ENCODE results near the gene SEMA4B. TPM values are rescaled to one million over a fixed set of nuclear protein-coding genes. Genes with fewer than 3 reads are reported as not detected.

The SEMA4B gene
- total RNA-seq, 1 experiment from 2014 or later, result 50.2 TPM

GRCh38 chr15:90211009-90211408, 9.9 kb downstream of the SEMA4B start:
- Mint-ChIP-seq H3K4me3 (no peak overlapping the region), H3K36me3 (peaks cover 9% of the 10 kb centered on the region; the same call in 1 of the 2 replicates), H3K27me3 (ENCODE audit: low read depth) (no peaks in the 10 kb centered on the region), H3K9me3 (no peaks in the 10 kb centered on the region), H3K4me1 (peaks cover 4% of the 10 kb centered on the region; the same call in 1 of the 2 replicates), H3K27ac (peak overlapping the region; percentile 80)
- DNase-seq (ENCODE audit: low spot score) (no peak), ATAC-seq (no peak)
- POLR2A ChIA-PET, result no interaction called here
- TF ChIP-seq OVOL2 (CRISPR knock-in tag; IDR thresholded peaks at IDR 0.05; ENCODE audit: borderline replicate concordance), result no peak
- no peak for TF ChIP-seq GABPB1 (CRISPR knock-in tag; IDR thresholded peaks at IDR 0.05)
- TF ChIP-seq ESRRA (CRISPR knock-in tag; IDR thresholded peaks at IDR 0.05; ENCODE audit: borderline replicate concordance), result no peak
- TF ChIP-seq ETV6 (CRISPR knock-in tag; IDR thresholded peaks at IDR 0.05), result no peak
- TF ChIP-seq HMGXB4 (CRISPR knock-in tag; IDR thresholded peaks at IDR 0.05), result no peak
- no peak for TF ChIP-seq FOXJ3 (CRISPR knock-in tag; IDR thresholded peaks at IDR 0.05; ENCODE audit: borderline replicate concordance)
- TF ChIP-seq ARID4B (CRISPR knock-in tag; IDR thresholded peaks at IDR 0.05; ENCODE audit: borderline replicate concordance), result no peak
- no peak for TF ChIP-seq CBFB (CRISPR knock-in tag; IDR thresholded peaks at IDR 0.05; ENCODE audit: low read depth)
- no peak for TF ChIP-seq IRF1 (CRISPR knock-in tag; IDR thresholded peaks at IDR 0.05)
- no peak for TF ChIP-seq ZNF416 (CRISPR knock-in tag; IDR thresholded peaks at IDR 0.05)
- no peak for TF ChIP-seq ZNF396 (CRISPR knock-in tag; IDR thresholded peaks at IDR 0.05; ENCODE audit: borderline replicate concordance)
- CTCF ChIA-PET, result interaction anchor here (2.7 kb wide), 1 partner anchor 10 kb away, joined by 8 read pairs; no protein-coding TSS in a partner anchor

- Mint-ChIP-seq H3K27me3 (ENCODE audit: low read depth) (no peaks in the 10 kb centered on the region), H3K4me3 (no peak overlapping the region), H3K36me3 (peaks cover 4% of the 10 kb centered on the region; the same call in 1 of the 2 replicates), H3K4me1 (peaks cover 9% of the 10 kb centered on the region), H3K27ac (peak overlapping the region; percentile 60), H3K9me3 (no peaks in the 10 kb centered on the region)
- DNase-seq (ENCODE audit: low spot score) (no peak), ATAC-seq (peak; percentile 28)
- ChIA-PET POLR2A (no interaction called here), CTCF (interaction anchor here (1.1 to 6.5 kb wide), 4 partner anchors 10 to 68 kb away, joined by 5 to 62 read pairs (median 9); partner anchors contain the start of genes CIB1, GDPGP1 and SEMA4B)
- TF ChIP-seq E2F5 (CRISPR knock-in tag; IDR thresholded peaks at IDR 0.05) (no peak), CBFB (CRISPR knock-in tag; IDR thresholded peaks at IDR 0.05; ENCODE audit: low read depth) (no peak), SOX15 (CRISPR knock-in tag; IDR thresholded peaks at IDR 0.05) (no peak), TCF7 (CRISPR knock-in tag; IDR thresholded peaks at IDR 0.05; ENCODE audit: low read depth) (no peak), NFYB (CRISPR knock-in tag; conservative IDR thresholded peaks at IDR 0.05; ENCODE audit: low read depth) (no peak), ZNF671 (CRISPR knock-in tag; IDR thresholded peaks at IDR 0.05) (no peak), SMAD3 (CRISPR knock-in tag; IDR thresholded peaks at IDR 0.05; ENCODE audit: borderline replicate concordance) (no peak), NR2C2 (CRISPR knock-in tag; IDR thresholded peaks at IDR 0.05) (no peak), HMGXB4 (CRISPR knock-in tag; IDR thresholded peaks at IDR 0.05) (no peak), ZBTB43 (CRISPR knock-in tag; IDR thresholded peaks at IDR 0.05) (no peak), ZSCAN18 (CRISPR knock-in tag; IDR thresholded peaks at IDR 0.05) (no peak), ZNF263 (CRISPR knock-in tag; IDR thresholded peaks at IDR 0.05; ENCODE audit: low read depth) (no peak), GABPB1 (CRISPR knock-in tag; IDR thresholded peaks at IDR 0.05) (no peak), RELA (CRISPR knock-in tag; IDR thresholded peaks at IDR 0.05; ENCODE audit: borderline replicate concordance) (no peak)
Observed at GRCh38 chr15:90211440-90212143, 10.5 kb downstream of the SEMA4B start.

All from WTC11 (cell line).